K562 (cell line): ENCODE measurements around the gene CACNA2D3. TPM values are rescaled to one million over a fixed set of nuclear protein-coding genes. Genes with fewer than 3 reads are reported as not detected.

ENCODE experiments used
- ATAC-seq: fragments of 200-7000 bp; cut with Tn5 transposase; 3 replicates; pipeline ENCODE4 v1.9.1; 2020; ENCODE audit warnings: moderate library complexity
- BruUV-seq: library from RNA; stranded (reverse); fragments of 400-500 nt; replicated peaks from 2 replicates; lab custom pipeline; 2021; lab: Mats Ljungman, UMichigan
- CTCF ChIA-PET: fragments of 300-600 bp; formaldehyde crosslinking; extraction: SDS; loops from one replicate; lab custom pipeline; 2021; ENCODE audit warnings: low intra/inter-chr PET ratio; lab: Yijun Ruan, JAX
- POLR2A ChIA-PET: fragments of 300-600, 350-650 bp; sonication (Branson Sonifier 250); formaldehyde crosslinking; extraction: SDS; loops from one replicate; lab custom pipeline; 2021; ENCODE audit warnings: antibody characterized with exemption, inconsistent platforms; lab: Yijun Ruan, JAX
- DNase-seq, 4 experiments: peaks; one replicate each; pipeline versions ENCODE4 v3.0.0 to v3.0.0-alpha.2; 2011 to 2018; ENCODE audit warnings: low spot score in 3 of 4, mixed read lengths in 3 of 4; ENCODE audit errors: extremely low read depth in 1 of 4
- FAIRE-seq: peaks from 2 replicates; lab custom pipeline; 2011; peaks lifted over from hg19 to GRCh38; lab: Jason Lieb, UNC
- H2AFZ ChIP-seq: 2 replicates; pipeline ENCODE4 v1.6.0; 2011; ENCODE audit warnings: low read depth, low read length, control low read depth, inconsistent platforms
- H3K27ac ChIP-seq: fragments of 200-600 bp; 3 replicates; pipeline ENCODE4 v1.8.0; 2011; ENCODE audit warnings: low read depth, mild to moderate bottlenecking, control low read depth, inconsistent platforms, low read length, moderate library complexity, mixed read lengths; ENCODE audit errors: extremely low read depth
- H3K27me3 ChIP-seq, 2 experiments: fragments of 300-600 bp in 1 of 2; 2 replicates in 1 of 2; 3 replicates in 1 of 2; pipeline versions ENCODE4 v1.6.0 to v1.8.0; 2011; ENCODE audit warnings: inconsistent platforms in 2 of 2, low read length in 2 of 2, mild to moderate bottlenecking in 1 of 2, mixed read lengths in 1 of 2, moderate library complexity in 1 of 2; ENCODE audit not compliant: control insufficient read depth in 2 of 2, insufficient read depth in 2 of 2
- H3K36me3 ChIP-seq: fragments of 300-600 bp; 3 replicates; pipeline ENCODE4 v1.8.0; 2011; ENCODE audit warnings: mild to moderate bottlenecking, low read length, inconsistent platforms; ENCODE audit not compliant: control insufficient read depth, insufficient read depth
- H3K4me1 ChIP-seq, 2 experiments: fragments of 200-600 bp in 1 of 2; replicated peaks in 1 of 2; 2 replicates in 1 of 2; 3 replicates in 1 of 2; pipeline versions ENCODE4 v1.5.1 to v1.8.0; 2011; ENCODE audit warnings: inconsistent platforms in 2 of 2, low read length in 2 of 2, mild to moderate bottlenecking in 1 of 2, mixed read lengths in 1 of 2, moderate library complexity in 1 of 2; ENCODE audit not compliant: control insufficient read depth in 2 of 2, insufficient read depth in 2 of 2
- H3K4me2 ChIP-seq: 2 replicates; pipeline ENCODE4 v1.6.1; 2011; ENCODE audit warnings: low read length, control low read depth, inconsistent platforms, mixed read lengths; ENCODE audit not compliant: insufficient read depth
- H3K4me3 ChIP-seq: fragments of 200-600 bp; sonication (generic), shearing (Covaris generic); 2 replicates; pipeline ENCODE4 v1.5.1; 2016; ENCODE audit warnings: control low read depth, inconsistent platforms
- H3K79me2 ChIP-seq: fragments of 200-600 bp; 3 replicates; pipeline ENCODE4 v1.8.0; 2011; ENCODE audit warnings: low read length, inconsistent platforms; ENCODE audit not compliant: control insufficient read depth, insufficient read depth
- H3K9ac ChIP-seq, 2 experiments: 2 replicates each; pipeline versions ENCODE4 v1.6.0 to v1.6.1; 2011; ENCODE audit warnings: low read depth in 2 of 2, low read length in 2 of 2, control low read depth in 1 of 2, inconsistent platforms in 1 of 2, mild to moderate bottlenecking in 1 of 2, mixed read lengths in 1 of 2; ENCODE audit not compliant: insufficient read depth in 1 of 2
- H3K9me1 ChIP-seq: one replicate; pipeline ENCODE4 v1.6.0; 2011; ENCODE audit warnings: inconsistent platforms, mild to moderate bottlenecking, low read length, moderate library complexity; ENCODE audit not compliant: control insufficient read depth, insufficient read depth
- H3K9me3 ChIP-seq: replicated peaks from 2 replicates; pipeline ENCODE4 v1.5.1; 2011; ENCODE audit warnings: low read depth, low read length, inconsistent platforms; ENCODE audit not compliant: control insufficient read depth, insufficient read depth
- H4K20me1 ChIP-seq: replicated peaks from 2 replicates; pipeline ENCODE4 v1.6.1; 2011; ENCODE audit warnings: low read length, inconsistent platforms, mixed read lengths; ENCODE audit not compliant: control insufficient read depth, insufficient read depth
- BCLAF1 ChIP-seq, 2 experiments: fragments of 450-650 bp in 1 of 2; IDR thresholded peaks; 2 replicates each; pipeline ENCODE4 v1.6.1; 2011 to 2017; ENCODE audit warnings: low read depth in 2 of 2, antibody characterized with exemption in 1 of 2, borderline replicate concordance in 1 of 2, low read length in 1 of 2, mild to moderate bottlenecking in 1 of 2, mixed read lengths in 1 of 2; ENCODE audit not compliant: control insufficient read depth in 1 of 2
- CEBPB ChIP-seq: fragments of 450-650 bp; IDR thresholded peaks from 2 replicates; pipeline ENCODE4 v1.6.1; 2016; ENCODE audit warnings: missing genetic modification characterization, missing compliant biosample characterization
- CEBPG ChIP-seq, 3 experiments: fragments of 200-800 bp in 1 of 3; sonication (Bioruptor generic) in 1 of 3; sonication (generic) in 1 of 3; formaldehyde crosslinking in 1 of 3; IDR thresholded peaks in 2 of 3; conservative IDR thresholded peaks in 1 of 3; 2 replicates each; pipeline versions ENCODE4 v1.6.1 to v1.8.0; 2016 to 2022; ENCODE audit warnings: missing compliant biosample characterization in 2 of 3, missing genetic modification characterization in 2 of 3, mild to moderate bottlenecking in 1 of 3, missing genetic modification reagents in 1 of 3
- RBBP5 ChIP-seq: fragments of 200-600 bp; sonication (generic); IDR thresholded peaks from 2 replicates; pipeline ENCODE4 v1.6.1; 2012; ENCODE audit warnings: borderline replicate concordance, mild to moderate bottlenecking, low read length, control low read depth, inconsistent platforms; ENCODE audit not compliant: insufficient read depth, poor library complexity, severe bottlenecking
- ZNF12 ChIP-seq: sonication (generic); formaldehyde crosslinking; IDR thresholded peaks from 2 replicates; pipeline ENCODE4 v1.4.0; 2020; ENCODE audit warnings: mild to moderate bottlenecking, missing genetic modification reagents
- WGBS: fragments of 100-300 bp; shearing (Covaris generic); methylation state at CpG from one replicate; pipeline ENCODE4 v1.1.6; 2016; ENCODE audit warnings: low coverage, mixed read lengths; ENCODE audit not compliant: insufficient coverage; ENCODE audit errors: missing lambda C conversion rate; 5-methylcytosine and 5-hydroxymethylcytosine counted together
- in situ Hi-C: fragments of 300-500 bp; cut with MboI; formaldehyde crosslinking; loops from 4 replicates; pipeline ENCODE4 v1.15.0; 2018; ENCODE audit warnings: inconsistent platforms, mixed read lengths
- intact Hi-C: fragments of 100-400 bp; cut with micrococcal nuclease; formaldehyde crosslinking; loops from 2 replicates; pipeline ENCODE4 v1.14.2; 2022
- polyA plus RNA-seq, 8 experiments: library from polyadenylated mRNA; depleted of rRNA in 4 of 8; stranded (reverse) in 5 of 8; unstranded in 3 of 8; fragments of >200 nt; fragmentation: Nextera tagmentation in 2 of 8; fragmentation: Illumina TruSeq in 1 of 8; extraction: Ambion mirVana in 2 of 8; extraction: Trizol in 1 of 8; gene quantifications; 2 replicates each; pipeline versions ENCODE4 v1.2.1 to v1.2.3, GENCODE V29; 2011 to 2014; ENCODE audit warnings: inconsistent platforms in 1 of 8, missing spikeins in 1 of 8
- total RNA-seq, 7 experiments: library from RNA; depleted of rRNA in 6 of 7; stranded (reverse); fragments of >200 nt in 6 of 7; fragmentation: Illumina TruSeq in 2 of 7; extraction: Trizol in 2 of 7; gene quantifications; 2 replicates each; pipeline versions ENCODE4 v1.2.1 to v1.2.3, GENCODE V29; 2011 to 2021; ENCODE audit warnings: low replicate concordance in 1 of 7

CACNA2D3 gene
- total and polyA plus RNA-seq, 9 of the 15 experiments (the other 6 are each of a cell fraction or from before 2014, with no cell fraction given): 0.01 TPM; not detected in 8

- Histone ChIP-seq H3K79me2 (no peaks in the 10 kb centered on the region), H3K9me3 (no peaks in the 10 kb centered on the region), H3K4me3 (no peak overlapping the region), H4K20me1 (no peaks in the 10 kb centered on the region), H3K36me3 (no peaks in the 10 kb centered on the region), H3K9me1 (no peaks in the 10 kb centered on the region), H3K27ac (no peak overlapping the region), H3K27me3 (no peaks in the 10 kb centered on the region), H3K4me1 (no peaks in the 10 kb centered on the region), H3K9ac (no peak overlapping the region), H3K4me2 (no peak overlapping the region), H2AFZ (no peak overlapping the region)
- ChIA-PET POLR2A (no interaction called here), CTCF (no interaction called here)
- intact Hi-C loops (no loop called here), in situ Hi-C loops (no loop called here)
- no peak for FAIRE-seq
- no TSS peak for BruUV-seq
- ATAC-seq: no peak
- 0% methylated on average over 1 of the region's 1 CpG for WGBS
- TF ChIP-seq RBBP5 (no peak), CEBPG (CRISPR knock-in tag; IDR thresholded peaks at IDR 0.05) (no peak), CEBPG (tag; conservative IDR thresholded peaks at IDR 0.05 in 1 of 2, IDR thresholded peaks at IDR 0.05 in 1 of 2) (peak; percentile 14 to 73; a peak in 2 of 4 replicates), CEBPB (tag) (peak; percentile 65), ZNF12 (no peak), BCLAF1 (IDR thresholded peaks at IDR 0.05; ENCODE audit: borderline replicate concordance in 1 of 2, control insufficient read depth in 1 of 2, low read depth in 2 of 2, low read length in 1 of 2) (no peak)
- DNase-seq: no peak
Observed at GRCh38 chr3:54262946-54263345, 140.6 kb downstream of the CACNA2D3 start.
